ENCODE results near the gene RBM17.

The RBM17 gene

DNA sequence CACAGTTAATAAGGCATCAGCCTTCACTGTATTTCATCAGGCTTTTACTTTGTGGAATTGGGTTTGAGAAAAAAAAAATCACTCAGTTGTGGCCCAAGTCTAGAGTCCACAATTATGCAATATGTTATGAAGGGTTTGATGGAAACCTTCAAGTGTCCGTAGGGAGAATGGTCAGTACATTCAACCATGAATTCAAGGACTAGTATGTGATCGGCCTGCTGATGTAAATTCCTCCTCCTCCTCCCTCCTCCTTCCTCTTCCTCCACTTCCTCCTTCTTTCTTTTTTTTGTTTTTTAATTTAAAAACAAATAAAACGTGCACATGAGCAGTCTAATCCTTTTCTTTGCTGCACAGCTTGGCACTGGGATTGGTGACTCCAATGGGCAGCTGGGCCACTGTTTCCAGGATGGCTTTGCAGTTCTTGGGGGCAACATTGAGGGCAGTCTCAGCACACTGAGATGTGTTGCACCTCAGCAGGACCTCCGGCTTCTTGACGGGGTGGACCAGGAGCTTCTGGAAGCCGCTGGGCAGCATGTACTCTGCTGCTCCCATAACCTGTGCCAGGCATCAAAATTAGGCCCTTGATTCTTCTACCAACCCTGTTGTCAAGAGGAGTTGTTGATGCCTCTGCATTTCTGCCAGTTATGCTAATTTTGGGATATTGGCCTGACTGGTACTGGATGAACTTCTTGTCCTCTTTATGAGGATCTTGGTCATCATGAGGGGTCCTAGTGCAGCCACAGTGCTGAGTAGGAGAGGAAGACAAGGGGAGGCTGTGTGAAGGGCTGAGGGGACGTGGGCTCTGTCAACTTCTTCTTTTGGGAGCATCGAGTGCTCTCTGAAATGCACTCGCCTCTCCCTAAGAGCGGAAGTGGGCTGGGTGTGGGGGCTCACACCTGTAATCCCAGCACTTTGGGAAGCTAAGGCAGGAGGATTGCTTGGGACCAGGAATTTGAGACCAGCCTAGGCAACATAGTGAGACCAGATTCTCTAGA lies 17.4 kb upstream of the RBM17 start:
- TF ChIP-seq, protein P1, sequence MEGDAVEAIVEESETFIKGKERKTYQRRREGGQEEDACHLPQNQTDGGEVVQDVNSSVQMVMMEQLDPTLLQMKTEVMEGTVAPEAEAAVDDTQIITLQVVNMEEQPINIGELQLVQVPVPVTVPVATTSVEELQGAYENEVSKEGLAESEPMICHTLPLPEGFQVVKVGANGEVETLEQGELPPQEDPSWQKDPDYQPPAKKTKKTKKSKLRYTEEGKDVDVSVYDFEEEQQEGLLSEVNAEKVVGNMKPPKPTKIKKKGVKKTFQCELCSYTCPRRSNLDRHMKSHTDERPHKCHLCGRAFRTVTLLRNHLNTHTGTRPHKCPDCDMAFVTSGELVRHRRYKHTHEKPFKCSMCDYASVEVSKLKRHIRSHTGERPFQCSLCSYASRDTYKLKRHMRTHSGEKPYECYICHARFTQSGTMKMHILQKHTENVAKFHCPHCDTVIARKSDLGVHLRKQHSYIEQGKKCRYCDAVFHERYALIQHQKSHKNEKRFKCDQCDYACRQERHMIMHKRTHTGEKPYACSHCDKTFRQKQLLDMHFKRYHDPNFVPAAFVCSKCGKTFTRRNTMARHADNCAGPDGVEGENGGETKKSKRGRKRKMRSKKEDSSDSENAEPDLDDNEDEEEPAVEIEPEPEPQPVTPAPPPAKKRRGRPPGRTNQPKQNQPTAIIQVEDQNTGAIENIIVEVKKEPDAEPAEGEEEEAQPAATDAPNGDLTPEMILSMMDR (IDR thresholded peaks at IDR 0.05; ENCODE audit: extremely low read depth, missing control alignments) = no peak
- DNase-seq (ENCODE audit: low spot score) = no peak

DNA sequence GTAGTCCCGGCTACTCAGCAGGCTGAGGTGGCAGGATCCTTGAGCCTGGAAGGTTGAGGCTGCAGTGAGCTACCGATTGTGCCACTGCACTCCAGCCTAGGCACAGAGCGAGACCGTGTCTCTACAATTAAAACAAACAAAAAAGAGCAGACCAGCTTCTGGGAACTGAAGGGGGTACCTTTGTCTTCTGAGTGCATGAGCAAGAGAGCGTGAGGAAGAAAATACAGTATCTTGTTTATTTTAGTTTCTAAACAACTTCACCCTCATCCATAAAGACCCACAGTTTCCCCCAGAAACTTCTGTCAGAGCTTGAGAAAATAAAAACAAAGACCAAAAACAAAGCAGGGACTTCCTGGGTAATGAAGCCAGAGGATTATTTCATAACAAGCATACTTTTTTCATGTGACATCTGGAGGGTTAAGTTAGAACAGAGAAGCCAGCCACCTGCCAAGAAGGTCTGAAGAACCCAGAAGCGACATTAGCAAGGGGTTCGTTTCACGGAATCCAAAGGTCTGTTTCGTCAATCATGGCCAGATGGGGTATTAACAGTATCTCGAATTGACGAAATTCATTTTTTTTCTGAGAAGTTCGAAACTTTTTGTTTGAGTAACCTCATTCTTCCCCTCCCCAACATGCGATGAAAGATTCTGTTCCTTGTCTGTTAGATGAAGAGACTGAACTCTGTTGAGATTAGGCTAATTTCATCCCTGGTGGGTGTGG lies 16.5 kb upstream of the RBM17 start:
- TF ChIP-seq, protein P1 (IDR thresholded peaks at IDR 0.05; ENCODE audit: extremely low read depth, missing control alignments) = no peak
- peak; percentile 49 for DNase-seq (ENCODE audit: low spot score)

GRCh38 chr10:6074489-6075301 lies 14.1 kb upstream of the RBM17 start:
- DNase-seq (ENCODE audit: low spot score) = no peak
- TF ChIP-seq, protein P1 (IDR thresholded peaks at IDR 0.05; ENCODE audit: extremely low read depth, missing control alignments) = no peak

DNA sequence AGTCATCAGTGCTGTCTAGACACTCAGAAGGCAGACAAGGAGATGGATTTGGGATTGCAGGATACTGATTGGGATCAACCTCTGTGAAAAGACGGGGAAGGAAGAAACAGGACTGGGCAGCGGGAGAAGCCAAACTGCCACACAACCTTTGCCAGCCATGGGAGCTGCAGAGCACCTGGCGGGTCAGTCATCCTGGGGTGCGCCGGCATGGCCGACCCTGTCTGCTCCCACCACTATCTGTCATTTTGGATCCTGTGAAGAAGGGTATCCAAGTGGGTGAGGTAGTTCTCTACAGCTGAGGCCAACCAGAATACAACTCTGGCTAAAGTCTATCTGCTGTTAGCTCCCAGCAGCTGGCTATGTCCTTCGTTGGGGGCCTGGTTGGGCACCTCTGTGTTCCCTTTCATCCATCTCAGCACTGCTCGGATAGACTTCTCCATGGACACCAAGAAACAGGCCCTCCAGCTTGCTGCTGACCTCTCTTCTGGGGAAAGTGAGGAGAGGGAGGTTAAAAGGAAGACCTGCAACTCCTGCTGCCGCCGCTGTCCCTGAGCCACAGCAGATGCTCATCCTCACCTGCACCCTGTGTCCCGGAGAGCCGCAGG lies 11.7 kb upstream of the RBM17 start:
- TF ChIP-seq, protein P1 (IDR thresholded peaks at IDR 0.05; ENCODE audit: extremely low read depth, missing control alignments) = no peak
- no peak for DNase-seq (ENCODE audit: low spot score)

GRCh38 chr10:6079044-6079443 lies 9.8 kb upstream of the RBM17 start:
- TF ChIP-seq, protein P1 (IDR thresholded peaks at IDR 0.05; ENCODE audit: extremely low read depth, missing control alignments) = no peak
- DNase-seq (ENCODE audit: low spot score) = no peak

- TF ChIP-seq, protein P1 (IDR thresholded peaks at IDR 0.05; ENCODE audit: extremely low read depth, missing control alignments) = no peak
- no peak for DNase-seq (ENCODE audit: low spot score)
These were observed 8.3 kb upstream of the RBM17 start for GRCh38 chr10:6080417-6080973.
